ENCODE data around the gene MAPKAP1. TPM values are rescaled to one million over a fixed set of nuclear protein-coding genes. Genes with fewer than 3 reads are reported as not detected.

Gene MAPKAP1
- total RNA-seq, 4 donors from 2014 or later: 76.5 to 141 (median 87.5) TPM

- peak overlapping the region; percentile 41 to 88 (median 84) for H3K27ac ChIP-seq
- no peaks in the 10 kb centered on the region for H3K27me3 ChIP-seq
- TF ChIP-seq POLR2A (IDR thresholded peaks at IDR 0.05) (no peak), CTCF (IDR thresholded peaks at IDR 0.05) (no peak), POLR2AphosphoS5 (IDR thresholded peaks at IDR 0.05) (no peak), EP300 (IDR thresholded peaks at IDR 0.05) (no peak)
- WGBS, 2 donors (ENCODE audit: low coverage in 1 of 2): 0 to 100% methylated on average over 1 to 2 of the region's 4 CpGs
- H3K4me3 ChIP-seq: peak overlapping the region; percentile 75 to 87
- H3K4me1 ChIP-seq: peaks cover 0 to 40% (median 16%) of the 10 kb centered on the region in 3 donors
- ATAC-seq: no peak
- no peaks in the 10 kb centered on the region for H3K36me3 ChIP-seq
- H3K9me3 ChIP-seq: no peaks in the 10 kb centered on the region
Observed at GRCh38 chr9:125707472-125707804, 430 bp upstream of the MAPKAP1 start.

- Histone ChIP-seq H3K4me3 (peak overlapping the region; percentile 75 to 87), H3K4me1 (peaks cover 0 to 40% (median 16%) of the 10 kb centered on the region in 3 donors), H3K27ac (no peak overlapping the region), H3K9me3 (no peaks in the 10 kb centered on the region), H3K36me3 (no peaks in the 10 kb centered on the region), H3K27me3 (no peaks in the 10 kb centered on the region)
- TF ChIP-seq POLR2A (IDR thresholded peaks at IDR 0.05): no peak
- TF ChIP-seq EP300 (IDR thresholded peaks at IDR 0.05): no peak
- no peak for TF ChIP-seq POLR2AphosphoS5 (IDR thresholded peaks at IDR 0.05)
- no peak for TF ChIP-seq CTCF (IDR thresholded peaks at IDR 0.05)
- 78 to 86% methylated on average over 4 of the region's 4 CpGs for WGBS, 2 donors (ENCODE audit: low coverage in 1 of 2)
- ATAC-seq: no peak
Observed at GRCh38 chr9:125705893-125706292, 1.1 kb downstream of the MAPKAP1 start.

GRCh38 chr9:125703662-125704061, 3.3 kb downstream of the MAPKAP1 start:
- Histone ChIP-seq H3K4me3 (no peak overlapping the region), H3K9me3 (no peaks in the 10 kb centered on the region), H3K27me3 (no peaks in the 10 kb centered on the region), H3K27ac (no peak overlapping the region), H3K36me3 (no peaks in the 10 kb centered on the region), H3K4me1 (peaks cover 0 to 40% (median 16%) of the 10 kb centered on the region in 3 donors)
- ATAC-seq: no peak
- WGBS, 2 donors (ENCODE audit: low coverage in 1 of 2): 82 to 90% methylated on average over 3 to 4 of the region's 4 CpGs
- no peak for TF ChIP-seq EP300 (IDR thresholded peaks at IDR 0.05)
- TF ChIP-seq POLR2AphosphoS5 (IDR thresholded peaks at IDR 0.05): no peak
- no peak for TF ChIP-seq POLR2A (IDR thresholded peaks at IDR 0.05)
- no peak for TF ChIP-seq CTCF (IDR thresholded peaks at IDR 0.05)

GRCh38 chr9:125701351-125701750, 5.7 kb downstream of the MAPKAP1 start:
- WGBS, 2 donors (ENCODE audit: low coverage in 1 of 2): 83 to 98% methylated on average over 6 of the region's 6 CpGs
- ATAC-seq: no peak

More at GRCh38 chr9:125701351-125701750, 5.7 kb downstream of the MAPKAP1 start:
- H3K27me3 ChIP-seq: no peaks in the 10 kb centered on the region
- H3K9me3 ChIP-seq: no peaks in the 10 kb centered on the region
- TF ChIP-seq POLR2A (IDR thresholded peaks at IDR 0.05) (no peak), EP300 (IDR thresholded peaks at IDR 0.05) (no peak), POLR2AphosphoS5 (IDR thresholded peaks at IDR 0.05) (no peak), CTCF (IDR thresholded peaks at IDR 0.05) (no peak)
- no peak overlapping the region for H3K27ac ChIP-seq
- peaks cover 0 to 29% (median 11%) of the 10 kb centered on the region in 3 donors for H3K4me1 ChIP-seq
- no peaks in the 10 kb centered on the region for H3K36me3 ChIP-seq
- H3K4me3 ChIP-seq: no peak overlapping the region

Data from gastroesophageal sphincter (tissue), 4 donors.